ENCODE results near the gene SLC38A6. TPM values are rescaled to one million over a fixed set of nuclear protein-coding genes. Genes with fewer than 3 reads are reported as not detected.

The SLC38A6 gene
- total RNA-seq, 3 donors from 2014 or later (not counting 1 experiment from before 2014, with no cell fraction given), result 7.1 to 11.0 (median 8.8) TPM

- WGBS (ENCODE audit: insufficient coverage), result 94% methylated on average over 2 of the region's 2 CpGs
- Histone ChIP-seq H3K27ac (ENCODE audit: low read length) (no peak overlapping the region), H3K36me3 (ENCODE audit: control insufficient read depth, insufficient read depth, low read length) (peaks cover 4% of the 10 kb centered on the region), H3K9me3 (ENCODE audit: control insufficient read depth, insufficient read depth, low read length) (no peaks in the 10 kb centered on the region), H3K4me1 (ENCODE audit: control insufficient read depth, insufficient read depth, low read length) (no peaks in the 10 kb centered on the region), H3K4me3 (ENCODE audit: low read length) (no peak overlapping the region), H3K27me3 (ENCODE audit: control insufficient read depth, insufficient read depth, low read length) (no peaks in the 10 kb centered on the region)
- intact Hi-C loops (cut with micrococcal nuclease), result no loop called here
- Mint-ChIP-seq H3K27ac (no peak overlapping the region), H3K4me1 (no peaks in the 10 kb centered on the region), H3K9me3 (no peaks in the 10 kb centered on the region), H3K27me3 (ENCODE audit: low read depth in 2 of 2) (no peaks in the 10 kb centered on the region), H3K4me3 (no peak overlapping the region), H3K36me3 (no peaks in the 10 kb centered on the region)
- ATAC-seq (no peak), DNase-seq (no peak)
- TF ChIP-seq CTCF (IDR thresholded peaks at IDR 0.05), result no peak
These were observed 8.6 kb downstream of the SLC38A6 start for GRCh38 chr14:60989599-60989998.

- H3K9me3 ChIP-seq (ENCODE audit: control insufficient read depth, insufficient read depth, low read length), result no peaks in the 10 kb centered on the region
- Mint-ChIP-seq H3K4me3 (no peak overlapping the region), H3K9me3 (no peaks in the 10 kb centered on the region), H3K27ac (no peak overlapping the region), H3K27me3 (ENCODE audit: low read depth in 2 of 2) (no peaks in the 10 kb centered on the region), H3K4me1 (no peaks in the 10 kb centered on the region), H3K36me3 (no peaks in the 10 kb centered on the region)
- WGBS (ENCODE audit: insufficient coverage), result 97% methylated on average over 9 of the region's 9 CpGs
- no peak for TF ChIP-seq CTCF (IDR thresholded peaks at IDR 0.05)
- H3K36me3 ChIP-seq (ENCODE audit: control insufficient read depth, insufficient read depth, low read length), result no peaks in the 10 kb centered on the region
- intact Hi-C loops (cut with micrococcal nuclease), result no loop called here
- no peak for ATAC-seq
- DNase-seq, result no peak
- no peak overlapping the region for H3K4me3 ChIP-seq (ENCODE audit: low read length)
- H3K27ac ChIP-seq (ENCODE audit: low read length), result no peak overlapping the region
- H3K4me1 ChIP-seq (ENCODE audit: control insufficient read depth, insufficient read depth, low read length), result no peaks in the 10 kb centered on the region
- H3K27me3 ChIP-seq (ENCODE audit: control insufficient read depth, insufficient read depth, low read length), result no peaks in the 10 kb centered on the region
These were observed 17.6 kb downstream of the SLC38A6 start for GRCh38 chr14:60998617-60999016.

- intact Hi-C loops (cut with micrococcal nuclease), result no loop called here
- DNase-seq, result no peak
- Histone ChIP-seq H3K27ac (ENCODE audit: low read length) (no peak overlapping the region), H3K36me3 (ENCODE audit: control insufficient read depth, insufficient read depth, low read length) (no peaks in the 10 kb centered on the region), H3K27me3 (ENCODE audit: control insufficient read depth, insufficient read depth, low read length) (no peaks in the 10 kb centered on the region), H3K4me3 (ENCODE audit: low read length) (no peak overlapping the region), H3K9me3 (ENCODE audit: control insufficient read depth, insufficient read depth, low read length) (no peaks in the 10 kb centered on the region), H3K4me1 (ENCODE audit: control insufficient read depth, insufficient read depth, low read length) (no peaks in the 10 kb centered on the region)
- H3K27ac Mint-ChIP-seq, result no peak overlapping the region
- no peak overlapping the region for H3K4me3 Mint-ChIP-seq
- WGBS (ENCODE audit: insufficient coverage), result 100% methylated on average over 1 of the region's 2 CpGs
- no peaks in the 10 kb centered on the region for H3K27me3 Mint-ChIP-seq (ENCODE audit: low read depth in 2 of 2)
- H3K9me3 Mint-ChIP-seq, result no peaks in the 10 kb centered on the region
- ATAC-seq, result no peak
- no peaks in the 10 kb centered on the region for H3K36me3 Mint-ChIP-seq
- no peak for TF ChIP-seq CTCF (IDR thresholded peaks at IDR 0.05)
- H3K4me1 Mint-ChIP-seq, result no peaks in the 10 kb centered on the region
These were observed 18.5 kb downstream of the SLC38A6 start for GRCh38 chr14:60999536-60999935.

GRCh38 chr14:61003571-61003970 is 22.5 kb downstream of the SLC38A6 start:
- Mint-ChIP-seq H3K27me3 (ENCODE audit: low read depth in 2 of 2) (no peaks in the 10 kb centered on the region), H3K27ac (no peak overlapping the region), H3K4me1 (no peaks in the 10 kb centered on the region), H3K36me3 (no peaks in the 10 kb centered on the region), H3K9me3 (no peaks in the 10 kb centered on the region), H3K4me3 (no peak overlapping the region)
- intact Hi-C loops (cut with micrococcal nuclease), result no loop called here
- Histone ChIP-seq H3K27me3 (ENCODE audit: control insufficient read depth, insufficient read depth, low read length) (no peaks in the 10 kb centered on the region), H3K9me3 (ENCODE audit: control insufficient read depth, insufficient read depth, low read length) (no peaks in the 10 kb centered on the region), H3K27ac (ENCODE audit: low read length) (no peak overlapping the region), H3K4me1 (ENCODE audit: control insufficient read depth, insufficient read depth, low read length) (no peaks in the 10 kb centered on the region), H3K4me3 (ENCODE audit: low read length) (no peak overlapping the region), H3K36me3 (ENCODE audit: control insufficient read depth, insufficient read depth, low read length) (no peaks in the 10 kb centered on the region)
- no peak for TF ChIP-seq CTCF (IDR thresholded peaks at IDR 0.05)
- DNase-seq (no peak), ATAC-seq (no peak)
- 100% methylated on average over 1 of the region's 1 CpG for WGBS (ENCODE audit: insufficient coverage)
